ENCODE results near the gene MRE11.

The MRE11 gene

DNA sequence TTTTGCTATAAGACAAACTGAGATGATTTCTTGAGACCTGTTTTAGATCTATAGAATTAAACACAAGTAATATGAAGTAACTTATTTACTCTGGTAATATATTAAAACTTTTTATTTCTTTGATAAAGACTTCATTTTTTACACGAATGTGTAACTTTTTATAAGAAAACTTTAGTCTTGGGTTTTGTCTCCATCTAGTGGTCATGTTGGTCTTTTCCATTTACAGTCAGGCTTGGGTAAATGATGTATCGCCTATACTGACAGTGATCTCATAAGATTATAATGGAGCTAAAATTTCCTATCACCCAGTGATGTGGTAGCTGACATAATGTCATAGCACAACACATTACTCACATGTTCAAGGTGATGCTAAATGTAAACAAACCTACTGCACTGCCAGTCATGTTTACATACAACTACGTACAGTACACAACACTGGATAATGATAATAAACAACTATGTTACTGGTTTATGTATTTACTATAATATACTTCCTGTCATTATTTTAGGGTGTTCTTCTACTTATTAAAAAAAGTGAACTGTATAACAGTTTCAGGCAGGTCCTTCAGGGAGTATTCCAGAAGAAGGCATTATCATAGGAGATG lies 11.1 kb upstream of the MRE11 start:
- DNase-seq, result peak; percentile 54

DNA sequence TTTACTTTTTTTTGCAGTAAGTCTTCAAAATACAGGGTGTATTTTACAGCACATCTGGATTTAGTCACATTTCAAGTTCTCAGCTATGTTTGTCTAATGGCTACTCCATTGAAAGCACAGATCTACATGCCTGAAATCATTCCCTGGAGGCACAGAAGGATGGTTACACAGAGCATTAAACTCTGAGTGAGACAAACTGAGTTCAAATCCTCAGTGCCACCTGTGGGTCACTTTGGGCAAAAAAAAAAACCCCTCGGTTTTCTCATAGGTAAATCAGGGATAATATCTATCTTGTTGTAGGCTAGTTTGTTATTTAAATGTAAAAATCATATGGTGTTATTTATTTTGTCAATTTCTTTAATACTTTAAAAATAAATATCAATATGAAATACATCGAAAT lies 7.9 kb upstream of the MRE11 start:
- DNase-seq, result no peak

DNA sequence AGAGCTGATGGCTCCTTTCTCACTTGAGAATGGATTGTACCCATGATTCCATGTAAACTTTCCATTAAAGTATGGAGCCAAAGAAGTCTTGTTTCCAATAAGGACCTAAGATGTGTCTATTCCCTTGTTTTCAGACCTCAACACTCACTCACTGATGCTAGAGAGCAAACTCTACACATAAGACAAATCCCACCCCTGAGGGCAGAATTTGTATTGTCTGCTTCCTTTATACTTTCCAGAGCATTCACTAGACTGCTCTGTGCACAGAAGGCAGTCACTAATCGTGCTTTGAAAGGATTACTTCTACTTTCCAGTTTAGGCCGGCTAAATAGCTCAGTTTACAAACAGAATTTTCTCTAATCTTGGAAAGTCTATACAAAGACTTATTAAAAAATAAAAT lies 6.5 kb upstream of the MRE11 start:
- no peak for DNase-seq

DNA sequence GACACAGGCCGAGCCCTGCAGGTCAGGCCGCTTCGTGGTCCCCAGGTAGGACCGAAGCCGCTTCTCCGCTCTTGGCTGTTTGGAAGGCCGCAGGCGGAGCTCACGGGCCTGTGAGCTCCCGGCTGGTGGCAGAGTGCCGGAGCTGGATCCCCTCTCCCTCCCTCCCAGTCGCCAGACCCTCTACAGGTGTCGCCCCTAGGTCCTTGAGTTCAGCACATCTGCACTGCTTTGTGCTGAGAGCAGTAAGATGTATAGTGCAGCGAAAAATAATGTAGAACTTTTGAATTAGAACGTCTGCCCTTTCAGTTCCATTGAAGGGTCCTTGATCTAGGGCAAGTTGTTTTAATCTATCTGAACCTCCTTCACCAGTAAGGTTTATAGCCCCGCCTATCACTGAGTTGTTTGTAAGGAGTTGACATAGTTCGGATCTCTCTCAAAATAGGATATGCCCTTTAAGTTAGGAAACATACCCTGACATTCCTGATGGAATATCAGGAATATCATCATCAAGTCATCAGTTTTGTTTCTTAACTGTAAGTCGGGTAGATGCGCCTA lies 559 bp upstream of the MRE11 start:
- DNase-seq, result peak; percentile 22

DNA sequence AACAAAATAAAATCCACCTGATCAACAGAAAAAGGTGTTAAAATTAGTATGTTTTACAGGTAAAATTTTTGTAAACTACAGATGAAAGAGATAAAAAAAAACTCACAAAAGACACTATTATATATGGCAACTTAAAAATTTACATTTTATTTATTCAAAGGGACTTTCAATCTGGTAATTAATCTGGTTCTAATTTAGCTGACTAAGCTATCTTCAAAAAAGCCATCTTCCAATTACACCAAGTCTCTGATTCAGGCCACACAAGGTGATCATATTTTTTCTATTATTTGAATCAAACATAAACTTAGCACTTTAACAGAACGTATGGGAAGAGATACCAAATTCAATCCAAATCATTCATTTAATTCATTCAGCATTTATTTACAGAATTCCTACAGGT lies 7.6 kb downstream of the MRE11 start:
- no peak for DNase-seq

DNA sequence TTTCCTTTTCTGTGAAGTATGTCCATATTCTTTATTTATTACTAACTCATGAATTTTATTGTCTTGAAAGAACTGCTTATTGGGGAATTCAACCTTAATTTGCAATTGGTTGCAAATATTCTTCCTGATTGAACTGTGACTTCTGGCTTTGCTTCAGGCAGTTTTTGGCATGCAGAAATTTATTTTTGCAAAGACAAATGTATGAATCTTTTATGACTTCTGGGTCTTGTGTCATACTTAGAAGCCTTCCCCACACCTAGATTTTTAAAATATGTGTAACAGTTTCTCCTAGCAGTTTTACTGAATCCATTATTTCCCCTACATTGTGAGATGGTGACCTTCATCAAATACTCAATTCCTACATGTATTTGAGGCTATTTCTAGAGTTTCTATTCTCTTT lies 12.3 kb downstream of the MRE11 start:
- no peak for DNase-seq

DNA sequence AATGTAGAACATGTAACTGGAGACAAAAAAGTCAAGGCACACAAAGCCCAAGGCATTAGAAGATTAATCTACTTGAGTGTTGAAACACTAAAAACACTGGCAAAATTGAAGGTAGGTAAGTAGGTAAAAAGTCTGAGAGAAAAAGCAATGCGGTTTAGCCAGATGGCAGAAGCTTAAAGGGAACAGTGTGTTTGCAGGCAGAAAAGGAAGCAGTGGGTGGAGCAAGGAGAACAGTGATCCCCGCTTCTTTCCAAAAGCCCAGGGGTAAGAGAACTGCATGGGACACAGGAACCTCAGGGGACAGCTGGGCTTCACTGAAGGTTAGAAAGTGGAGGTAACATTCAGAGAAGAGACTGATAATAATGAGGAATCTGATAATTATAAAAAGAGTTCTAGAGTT lies 16.0 kb downstream of the MRE11 start:
- DNase-seq, result no peak

DNA sequence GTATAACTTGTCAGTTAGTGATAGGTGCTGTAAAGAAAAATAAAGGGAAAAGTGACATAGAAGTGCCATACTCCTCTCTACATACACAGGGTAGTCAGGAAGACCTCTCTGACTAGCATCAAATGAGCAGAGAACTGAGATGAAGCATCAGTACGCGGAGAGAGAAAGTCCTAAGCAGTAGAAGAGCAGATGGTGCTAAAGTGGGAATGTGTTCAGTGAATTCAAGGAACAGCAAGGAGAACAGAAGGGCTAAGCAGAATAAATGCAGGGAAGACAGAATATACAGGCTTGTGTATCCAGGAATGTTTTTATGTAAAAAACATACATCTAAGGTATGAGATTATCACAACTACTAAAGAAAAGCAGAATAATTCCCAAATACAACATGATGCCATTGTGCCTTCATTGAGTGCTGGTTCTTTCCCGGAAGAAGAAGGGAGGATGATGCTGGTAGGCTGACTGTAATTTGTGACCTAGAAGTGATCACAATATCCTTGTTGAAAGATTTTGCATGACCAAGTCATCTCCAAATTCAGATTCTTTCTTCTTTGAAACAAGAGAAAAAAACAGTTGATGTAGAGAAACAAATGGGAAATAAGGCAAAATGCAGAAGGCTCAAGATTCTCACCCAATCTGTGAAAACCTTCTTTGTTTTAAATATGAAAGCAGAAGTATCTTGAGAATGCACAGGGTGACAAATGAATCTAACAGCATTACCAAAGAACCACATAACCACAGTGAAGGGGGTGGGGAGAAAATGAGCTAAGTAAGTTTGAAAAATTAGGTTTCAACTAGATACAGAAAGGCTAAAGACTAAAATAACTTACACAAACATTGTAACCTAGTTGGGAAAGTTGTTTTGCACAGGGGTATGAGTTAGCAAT lies 20.5 kb downstream of the MRE11 start:
- DNase-seq, result no peak

DNA sequence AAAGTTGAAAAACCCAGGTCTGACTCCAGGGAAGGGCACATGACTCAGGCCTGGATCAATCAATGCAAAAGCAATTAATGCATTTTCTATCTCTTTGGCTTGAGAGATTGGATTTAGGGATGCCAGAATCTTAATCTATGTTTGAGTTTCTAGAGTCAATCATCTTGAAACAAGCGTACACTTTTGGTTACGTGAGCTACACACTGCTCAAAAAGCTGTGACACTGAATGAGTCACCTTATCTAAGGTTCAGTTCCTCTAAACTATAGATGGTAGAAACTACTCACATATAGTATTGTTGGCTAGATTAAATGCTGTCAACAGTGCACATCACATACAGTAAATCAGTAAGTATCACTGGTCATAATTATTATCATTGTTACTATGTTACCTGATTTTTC lies 24.2 kb downstream of the MRE11 start:
- no peak for DNase-seq

DNA sequence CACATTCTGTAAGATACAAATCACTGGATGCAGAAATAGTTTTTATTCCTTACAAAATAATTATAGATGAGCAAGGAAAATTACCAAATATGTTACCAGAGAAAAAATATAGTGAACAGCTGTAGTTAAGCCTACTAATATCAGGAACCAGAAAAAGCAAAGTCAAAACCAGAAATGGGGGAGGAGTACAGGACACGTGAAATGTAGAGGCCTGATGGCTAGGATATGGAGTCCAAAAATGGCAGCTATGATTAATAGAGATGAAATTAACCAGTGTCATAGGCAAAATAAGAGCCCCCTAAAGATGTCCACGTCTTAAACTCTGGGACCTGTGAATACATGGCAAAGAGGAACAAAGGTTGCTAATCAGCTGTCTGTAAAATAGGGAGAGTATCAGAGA lies 34.1 kb downstream of the MRE11 start:
- no peak for DNase-seq

DNA sequence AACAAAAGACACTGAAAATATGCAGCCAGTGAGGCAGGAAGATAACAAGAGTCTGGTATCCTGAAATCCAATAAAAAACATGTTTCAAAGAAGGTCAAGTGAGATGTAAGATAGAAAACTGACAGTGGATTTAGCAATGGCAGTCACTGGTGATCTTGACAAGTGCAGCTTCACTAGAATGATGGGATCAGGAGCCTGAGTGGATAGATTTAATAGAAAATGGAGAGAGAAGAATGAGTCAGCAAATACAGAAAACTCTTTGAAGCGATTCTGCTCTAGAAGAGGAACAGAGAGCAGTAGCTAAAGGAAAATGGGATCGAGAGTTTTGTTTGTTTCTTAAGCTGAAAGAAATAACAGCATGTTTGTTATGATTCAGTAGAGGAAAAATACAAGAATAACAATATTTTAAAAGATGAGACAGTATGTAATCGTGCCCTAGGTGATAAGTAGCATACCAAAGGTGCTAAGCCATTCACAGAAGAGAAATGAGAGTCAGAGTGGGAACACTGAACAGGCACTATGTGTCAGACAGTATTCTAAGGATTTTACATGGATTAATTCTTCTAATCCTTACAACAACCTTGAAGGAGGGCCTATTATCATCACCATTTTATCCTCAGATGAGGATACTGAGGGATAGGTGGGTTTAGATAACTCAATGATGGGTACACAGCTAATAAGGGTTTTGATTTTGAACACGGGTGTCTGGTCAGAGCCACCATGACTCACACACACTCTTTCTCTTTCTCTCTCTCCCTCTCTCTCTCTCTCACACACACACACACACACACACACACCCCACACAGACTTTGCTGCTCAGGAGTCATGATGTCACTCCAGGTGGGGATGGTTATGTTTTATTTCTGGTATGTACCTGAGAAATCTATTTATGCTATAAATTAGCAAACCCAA lies 36.3 kb downstream of the MRE11 start:
- no peak for DNase-seq

DNA sequence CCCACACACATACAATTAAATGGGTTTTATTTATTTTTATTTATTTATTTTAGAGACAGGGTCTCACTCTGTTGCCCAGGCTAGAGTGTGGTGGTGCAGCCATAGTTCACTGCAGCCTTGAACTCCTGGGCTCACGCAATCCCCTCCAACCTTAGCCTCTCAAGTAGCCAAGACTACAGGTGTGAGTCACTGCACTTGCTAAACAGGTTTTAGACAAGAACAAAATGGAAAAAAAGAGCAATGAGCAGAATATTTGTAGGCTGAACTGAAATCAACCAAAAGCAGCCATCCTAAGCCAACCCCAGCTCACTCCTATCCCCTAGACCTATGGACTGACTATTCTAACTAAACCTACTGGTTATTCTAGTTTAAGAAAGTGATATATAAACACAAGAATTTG lies 37.8 kb downstream of the MRE11 start:
- no peak for DNase-seq

DNA sequence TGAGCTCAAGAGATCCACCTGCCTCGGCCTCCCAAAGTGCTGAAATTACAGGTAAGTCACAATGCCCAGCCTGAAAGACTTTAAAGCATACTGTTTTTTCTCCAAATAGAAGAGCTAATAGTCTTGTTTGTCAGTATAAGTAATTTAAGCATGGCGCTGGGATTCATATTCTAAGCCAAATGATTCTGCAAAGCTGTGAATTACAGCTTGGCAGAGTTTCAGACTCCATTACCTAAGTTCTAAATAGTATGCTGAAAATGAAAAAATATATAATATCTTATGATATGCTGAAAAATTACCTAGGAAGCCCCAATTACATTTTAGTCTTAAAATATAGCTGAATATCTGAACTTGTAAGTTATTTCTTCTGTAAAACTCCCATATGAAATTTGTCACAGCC lies 39.3 kb downstream of the MRE11 start:
- no peak for DNase-seq

DNA sequence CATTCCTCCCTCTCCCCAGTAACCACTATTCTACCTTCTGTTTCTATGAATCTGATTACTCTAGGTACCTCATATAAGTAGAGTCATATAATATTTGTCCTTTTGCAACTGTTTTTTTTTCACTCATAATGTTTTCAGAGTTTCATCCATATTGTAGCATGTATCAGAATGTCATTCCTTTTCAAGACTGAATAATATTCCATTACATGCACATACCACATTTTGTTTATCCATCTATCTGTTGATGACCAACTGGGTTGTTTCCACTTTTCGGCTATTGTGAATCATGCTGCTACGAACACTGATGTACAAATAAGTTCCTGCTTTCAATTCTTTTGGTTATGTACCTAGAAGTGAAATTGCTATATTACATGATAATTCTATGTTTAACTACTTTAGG lies 40.7 kb downstream of the MRE11 start:
- DNase-seq, result no peak

DNA sequence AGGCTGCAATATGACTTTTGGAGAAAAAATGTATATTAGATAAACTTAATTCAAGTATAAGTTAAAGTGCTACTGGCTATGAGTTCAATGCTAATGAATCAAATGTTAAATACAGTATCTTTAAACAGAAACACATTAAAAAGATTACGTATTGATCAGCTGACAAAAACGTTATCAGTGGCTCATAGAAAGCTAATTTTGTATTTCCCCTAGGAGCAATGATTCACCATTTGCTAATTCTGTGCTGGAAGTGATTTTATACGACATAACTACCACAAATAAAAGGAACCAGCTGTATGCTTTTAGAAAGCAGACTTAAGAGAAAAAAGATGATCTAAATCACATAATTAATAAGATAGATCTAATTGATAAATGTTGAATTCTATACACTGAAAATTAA lies 43.6 kb downstream of the MRE11 start:
- no peak for DNase-seq

DNA sequence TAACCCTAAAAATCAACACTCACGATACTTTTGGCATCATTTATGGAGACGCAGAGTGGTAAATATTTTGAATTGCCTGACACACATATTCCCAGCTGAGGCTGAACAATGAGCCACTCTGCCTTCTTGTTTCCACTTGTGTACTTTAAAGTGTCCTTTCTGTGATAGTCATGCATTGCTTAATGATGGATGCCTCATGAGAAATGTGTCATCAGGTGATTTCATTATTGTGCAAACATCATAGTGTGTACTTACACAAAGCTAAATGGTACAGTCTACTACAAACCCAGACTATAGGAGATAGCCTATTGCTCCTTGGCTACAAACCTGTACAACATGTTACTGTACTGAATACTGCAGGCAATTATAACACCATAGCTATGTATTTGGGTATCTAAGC lies 44.2 kb downstream of the MRE11 start:
- peak; percentile 19 for DNase-seq

DNA sequence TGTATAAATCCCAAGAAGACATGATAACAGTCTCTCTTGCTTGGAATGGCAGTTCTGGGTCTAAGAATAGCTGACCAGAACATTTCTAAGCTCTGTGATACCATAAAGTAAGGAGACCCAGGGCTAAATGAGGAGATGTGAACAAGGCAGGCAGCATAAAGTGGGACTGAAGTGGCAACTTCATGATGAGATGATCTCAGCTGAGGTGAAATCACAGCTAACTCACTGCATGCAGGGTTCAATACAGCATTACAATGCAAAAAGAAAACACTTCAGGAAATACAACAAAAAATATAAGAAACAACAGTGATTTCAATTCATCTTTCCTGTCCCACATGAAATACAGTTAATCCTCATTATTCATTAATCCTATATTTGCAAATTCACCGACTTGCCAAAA lies 44.6 kb downstream of the MRE11 start:
- no peak for DNase-seq

DNA sequence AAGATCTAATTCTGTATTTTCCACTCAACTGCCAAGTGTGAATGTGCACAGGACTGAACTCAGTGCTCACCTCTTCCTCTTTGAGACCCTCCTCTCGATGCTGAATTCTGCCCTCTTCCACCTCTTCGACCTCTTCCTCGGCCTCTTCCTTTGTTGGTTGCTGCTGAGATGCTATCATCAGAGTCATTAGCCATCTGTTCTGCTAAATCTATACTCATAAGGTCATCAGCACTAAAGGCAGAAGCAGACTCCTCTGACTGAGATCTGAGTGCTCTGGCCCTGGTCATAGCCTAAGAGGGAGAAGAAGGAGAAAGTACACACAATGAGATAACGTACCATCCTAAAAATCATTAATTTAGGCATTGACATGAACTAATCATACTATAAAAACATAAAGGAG lies 46.5 kb downstream of the MRE11 start:
- DNase-seq, result no peak

DNA sequence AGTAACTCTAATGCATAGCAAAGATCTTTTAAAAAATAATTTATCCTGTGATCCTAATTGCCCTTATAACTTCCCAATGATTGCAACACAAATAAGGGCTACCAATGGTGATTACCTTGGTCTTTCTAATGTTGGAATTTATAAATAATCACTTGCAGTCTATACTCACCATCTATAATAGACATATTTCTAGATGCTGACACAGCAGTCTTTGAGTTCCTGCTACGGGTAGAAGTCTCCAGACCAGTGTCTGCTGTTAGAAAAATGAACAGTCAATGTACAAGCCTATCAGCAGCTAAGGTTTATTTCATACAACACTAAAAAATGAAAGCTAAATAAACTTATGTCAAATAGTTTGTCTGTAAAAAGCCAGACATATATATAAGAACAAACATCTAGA lies 48.0 kb downstream of the MRE11 start:
- no peak for DNase-seq

DNA sequence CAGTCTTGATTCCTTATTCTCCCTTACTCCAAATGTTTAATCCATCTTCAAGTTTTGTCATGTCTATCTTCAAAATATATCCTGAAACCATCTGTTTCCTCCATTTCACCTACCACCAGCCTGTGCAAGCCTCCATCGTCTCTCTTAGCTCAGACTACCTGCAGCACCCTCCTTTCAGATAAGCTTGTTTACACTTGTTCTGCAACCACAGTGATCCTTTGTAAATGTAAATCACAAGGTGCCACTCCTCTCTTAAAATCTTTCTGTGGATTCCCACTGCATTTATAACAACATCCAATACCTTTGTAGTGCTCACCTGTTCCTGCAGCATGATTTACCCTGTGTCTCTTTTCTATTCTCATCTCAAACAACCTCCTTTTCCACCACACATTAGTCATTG lies 60.6 kb downstream of the MRE11 start:
- no peak for DNase-seq

DNA sequence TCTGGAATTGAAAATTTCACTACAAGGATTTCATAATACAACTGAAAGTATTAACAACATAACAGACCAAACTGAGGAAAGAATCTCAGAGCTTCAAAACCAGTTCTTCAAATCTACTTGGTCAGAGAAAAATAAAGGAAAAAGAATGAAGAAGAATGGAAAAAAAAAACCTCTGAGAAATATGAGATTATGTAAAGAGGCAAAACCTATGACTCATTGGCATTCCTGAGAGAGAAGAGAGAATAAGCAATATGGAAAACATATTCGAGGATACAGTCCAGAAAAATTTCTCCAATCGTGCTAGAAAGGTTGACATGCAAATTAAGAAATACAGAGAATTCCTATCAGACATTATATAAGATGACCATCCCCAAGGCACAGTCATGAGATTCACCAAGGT lies 69.0 kb downstream of the MRE11 start:
- no peak for DNase-seq

DNA sequence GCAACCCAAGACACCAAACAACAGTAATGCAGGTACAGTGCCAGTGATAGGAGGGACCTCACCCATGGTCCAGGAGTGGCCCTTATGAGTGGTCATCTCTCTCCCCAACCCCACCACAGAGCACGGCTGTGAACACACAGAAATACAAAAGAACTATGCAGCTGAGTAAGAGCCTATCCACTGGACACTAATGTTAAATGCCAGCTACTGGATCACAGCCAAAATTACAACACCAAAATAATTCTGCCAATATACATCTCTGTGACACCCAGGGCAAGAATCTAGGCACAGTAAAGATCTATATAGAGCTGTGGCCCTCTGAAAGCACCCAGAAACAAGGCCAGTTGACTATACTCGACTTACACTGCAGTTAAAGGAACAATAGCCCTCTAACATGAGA lies 69.6 kb downstream of the MRE11 start:
- DNase-seq, result no peak

DNA sequence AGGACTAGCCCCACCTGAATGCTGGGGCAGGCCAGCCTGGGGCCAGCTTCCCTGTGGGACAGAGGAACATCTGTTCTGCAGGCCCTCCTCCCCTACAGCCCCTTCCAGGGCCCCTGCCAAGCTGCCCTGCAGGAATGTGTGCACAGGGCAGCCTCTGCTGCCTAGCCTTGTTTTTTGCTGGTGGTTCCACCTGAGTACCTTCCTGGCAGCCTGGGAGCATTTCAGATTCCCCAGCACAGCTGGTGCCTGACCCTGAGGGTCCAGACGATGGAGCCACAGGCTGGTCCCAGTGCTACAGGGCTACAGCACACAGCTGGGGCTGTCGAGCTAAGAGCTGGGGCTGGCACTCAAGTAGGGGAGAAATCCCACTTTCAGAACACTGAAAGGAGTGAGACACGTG lies 70.1 kb downstream of the MRE11 start:
- no peak for DNase-seq

Data from NCI-H510A treated with DMSO at 0.1 percent for 48 hours (cell line).